IPS-NIHi7 (cell line): ENCODE results near the gene CWC22.
"Not testable (repeated sequence)": the region's sequence is repeated elsewhere in the genome, so short reads cannot be mapped to it uniquely, and the experiment has no call there.

Experiments
- DNase-seq: peaks from one replicate; pipeline ENCODE4 v3.0.0; 2012; ENCODE audit warnings: mixed read lengths; ENCODE audit errors: extremely low spot score

CWC22 gene

GRCh38 chr2:179950391-179950790, 56.7 kb downstream of the CWC22 start:
- no peak for DNase-seq

GRCh38 chr2:179949438-179949837, 57.7 kb downstream of the CWC22 start:
- no peak for DNase-seq

- DNase-seq: no peak
Observed at GRCh38 chr2:179948058-179948457, 59.0 kb downstream of the CWC22 start.

GRCh38 chr2:179946810-179947615, 60.1 kb downstream of the CWC22 start:
- DNase-seq: no peak

- no peak for DNase-seq
Observed at GRCh38 chr2:179946346-179946745, 60.8 kb downstream of the CWC22 start.

GRCh38 chr2:179939259-179939658, 67.8 kb downstream of the CWC22 start:
- DNase-seq: no peak

- no peak for DNase-seq
Observed at GRCh38 chr2:179938026-179938425, 69.1 kb downstream of the CWC22 start.

GRCh38 chr2:179936654-179937053, 70.4 kb downstream of the CWC22 start:
- peak; percentile 31 for DNase-seq

- no peak for DNase-seq
Observed at GRCh38 chr2:179936141-179936540, 71.0 kb downstream of the CWC22 start.

- no peak for DNase-seq
Observed at GRCh38 chr2:179932786-179933185, 74.3 kb downstream of the CWC22 start.

- DNase-seq: no peak
Observed at GRCh38 chr2:179931502-179931901, 75.6 kb downstream of the CWC22 start.

GRCh38 chr2:179929997-179930396, 77.1 kb downstream of the CWC22 start:
- not testable (repeated sequence) for DNase-seq

GRCh38 chr2:179927041-179927440, 80.1 kb downstream of the CWC22 start:
- no peak for DNase-seq

GRCh38 chr2:179925713-179926112, 81.4 kb downstream of the CWC22 start:
- no peak for DNase-seq

GRCh38 chr2:179917272-179917671, 89.8 kb downstream of the CWC22 start:
- DNase-seq: no peak

GRCh38 chr2:179915395-179915992, 91.6 kb downstream of the CWC22 start:
- no peak for DNase-seq

- no peak for DNase-seq
Observed at GRCh38 chr2:179913809-179914208, 93.3 kb downstream of the CWC22 start.

- DNase-seq: no peak
Observed at GRCh38 chr2:179911569-179911968, 95.5 kb downstream of the CWC22 start.

GRCh38 chr2:179910735-179911113, 96.4 kb downstream of the CWC22 start:
- peak; percentile 23 for DNase-seq

GRCh38 chr2:179909845-179910734, 97.0 kb downstream of the CWC22 start:
- DNase-seq: no peak

- no peak for DNase-seq
Observed at GRCh38 chr2:179900655-179901054, 106.4 kb downstream of the CWC22 start.

- no peak for DNase-seq
Observed at GRCh38 chr2:179899666-179900065, 107.4 kb downstream of the CWC22 start.
